NCI-H2107 (cell line): ENCODE results near the gene CXCL17.

ENCODE experiments used
- DNase-seq: peaks from one replicate; lab custom pipeline; 2025; lab: John Stamatoyannopoulos, UW

CXCL17 gene

DNA sequence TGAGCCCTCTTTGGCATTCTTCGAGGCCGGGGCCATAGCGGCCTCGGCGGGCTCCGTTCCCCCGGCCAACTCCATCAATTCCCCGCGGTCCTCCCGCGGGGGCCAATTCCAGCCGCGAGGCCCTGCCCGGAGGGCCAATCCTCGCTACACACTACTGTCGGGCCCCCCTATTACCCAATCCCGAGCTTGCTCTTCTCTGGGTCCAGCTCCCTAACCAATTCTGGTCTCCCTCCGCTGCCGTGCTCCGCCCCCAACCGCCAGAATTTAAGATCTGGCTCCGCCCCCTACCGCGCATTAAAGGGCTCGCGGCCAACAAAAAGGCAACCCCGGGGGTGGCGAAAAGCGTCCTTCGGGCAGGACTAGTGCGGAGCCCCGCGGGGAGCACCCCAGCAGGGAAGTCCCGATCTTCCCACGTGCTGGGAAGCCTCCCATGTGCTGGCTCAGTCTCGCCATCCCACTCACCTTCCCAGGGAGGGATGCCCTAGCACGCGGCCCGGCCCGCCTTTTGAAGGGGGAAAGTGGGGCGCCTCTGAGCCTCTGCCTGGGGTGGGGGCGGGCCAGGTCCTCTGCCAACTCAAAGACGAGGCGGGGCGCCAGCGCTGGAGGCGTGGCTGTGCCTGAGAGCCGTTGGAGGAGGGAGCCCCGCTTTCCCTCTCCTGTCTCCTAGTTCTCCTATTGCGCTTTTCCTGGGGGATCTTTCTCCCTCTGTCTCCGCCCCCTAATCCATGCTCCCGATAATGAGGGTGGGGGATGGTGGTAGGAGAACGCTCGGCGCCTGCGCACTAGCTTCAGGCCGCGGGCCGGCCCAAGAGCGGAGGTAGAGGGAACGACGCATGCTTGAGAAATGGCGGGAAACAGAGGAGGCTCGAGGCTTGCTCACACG lies 19.0 kb downstream of the CXCL17 start:
- DNase-seq, result peak; percentile 44

DNA sequence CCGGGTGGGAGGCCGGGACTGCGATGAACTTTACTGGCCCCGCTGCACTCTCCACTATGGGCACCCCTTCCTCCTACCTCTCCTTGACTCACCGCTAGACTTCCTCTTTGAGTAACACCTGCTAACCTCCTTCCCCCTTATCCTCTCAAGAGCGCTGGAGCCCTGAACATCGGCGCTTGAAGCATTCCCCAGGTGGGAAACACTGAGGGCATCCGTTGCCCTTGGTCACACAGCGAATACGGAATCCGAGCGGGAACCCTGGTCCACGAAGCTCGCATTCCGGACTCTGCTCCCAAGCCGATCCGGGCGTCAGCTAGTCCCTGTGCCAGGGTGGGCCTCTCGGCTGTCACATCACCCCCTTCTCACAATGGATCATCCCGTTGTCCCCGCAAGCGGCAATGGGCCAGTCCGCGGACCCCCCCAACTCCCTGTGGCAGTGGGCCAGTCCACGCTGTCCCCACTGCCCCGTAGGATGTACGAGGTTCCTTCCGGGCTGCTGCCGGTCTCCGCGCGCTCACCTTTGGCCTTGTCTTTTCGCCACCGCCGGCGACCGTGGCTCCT lies 19.8 kb downstream of the CXCL17 start:
- DNase-seq, result no peak

DNA sequence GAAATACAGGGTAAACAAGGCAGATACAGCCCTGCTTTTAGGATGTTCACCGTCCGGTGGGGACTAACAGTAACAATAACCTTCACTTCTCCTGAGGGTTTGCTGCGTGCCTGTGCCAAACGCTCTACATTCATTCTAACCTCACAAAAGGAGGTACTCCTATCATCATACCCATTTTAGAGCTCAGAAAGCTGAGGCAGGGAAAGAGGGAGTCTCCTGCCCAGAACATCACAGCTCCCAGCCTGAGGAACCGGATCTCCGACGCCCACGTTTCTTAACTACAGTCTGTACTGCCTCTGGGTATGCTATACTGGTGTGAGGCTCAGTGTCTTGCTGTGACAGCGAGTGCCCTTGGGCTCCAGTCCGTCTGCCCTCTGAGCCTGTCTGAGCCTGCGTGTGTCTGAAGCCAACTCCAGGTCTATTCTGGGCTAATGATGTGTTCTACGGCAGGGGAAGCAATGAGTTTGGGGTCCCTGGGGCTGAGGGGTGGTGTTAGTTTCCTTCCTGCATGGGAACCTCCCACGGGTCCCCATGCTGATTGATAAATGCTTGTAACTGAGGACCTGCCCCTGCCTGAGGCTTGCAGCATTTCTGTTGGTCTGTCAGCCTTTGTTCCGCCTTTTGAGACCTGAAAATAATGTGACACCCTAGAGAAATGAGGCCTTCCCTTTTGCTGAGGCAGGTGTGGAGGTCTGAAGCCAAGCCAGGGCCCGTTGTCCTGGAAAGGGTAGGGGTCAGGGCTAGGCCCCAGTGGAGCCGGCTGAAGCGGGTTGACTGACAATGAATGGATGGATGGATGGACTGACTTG lies 20.4 kb downstream of the CXCL17 start:
- no peak for DNase-seq

DNA sequence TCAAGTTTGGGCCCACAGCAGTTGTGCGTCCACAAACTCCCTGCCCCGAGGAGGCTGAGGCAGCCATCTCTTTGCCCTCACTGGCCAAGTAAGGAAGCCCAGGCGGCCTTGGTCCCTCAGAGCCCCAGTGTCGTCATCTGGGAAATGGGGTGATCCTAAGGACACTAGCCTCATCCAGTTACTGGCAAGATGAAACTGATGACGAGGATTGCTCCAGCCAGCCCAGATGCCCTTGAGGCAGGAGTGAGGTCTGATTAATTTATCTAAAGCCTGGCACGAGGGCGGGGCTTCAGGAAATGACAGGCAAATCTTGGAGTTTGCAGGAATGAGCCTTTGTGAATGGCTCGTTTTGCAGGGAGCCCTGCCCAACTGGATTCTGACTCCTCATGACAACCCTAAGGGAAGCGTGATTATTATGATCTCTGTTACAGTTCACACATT lies 21.1 kb downstream of the CXCL17 start:
- no peak for DNase-seq

DNA sequence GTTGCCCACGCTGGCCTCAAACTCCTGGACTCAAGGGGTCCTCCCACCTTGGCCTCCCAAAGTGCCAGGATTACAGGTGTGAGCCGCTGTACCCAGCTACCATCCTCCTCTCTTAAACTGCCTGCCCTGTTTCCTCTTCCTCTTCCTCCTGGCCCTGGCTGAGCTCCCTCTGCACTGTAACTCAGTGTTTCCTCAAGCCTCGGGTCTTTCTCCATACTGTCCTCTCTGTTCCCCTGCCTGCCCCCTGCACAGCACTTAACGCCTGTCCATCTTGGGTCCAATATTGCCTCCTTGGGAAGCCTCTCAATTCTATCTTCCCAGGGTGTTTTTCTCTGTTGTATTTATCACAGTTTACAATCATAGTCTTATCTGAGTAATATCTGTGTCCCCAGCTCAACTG lies 21.6 kb downstream of the CXCL17 start:
- DNase-seq, result no peak

- no peak for DNase-seq
Observed at GRCh38 chr19:42420055-42420544, 22.6 kb downstream of the CXCL17 start.

DNA sequence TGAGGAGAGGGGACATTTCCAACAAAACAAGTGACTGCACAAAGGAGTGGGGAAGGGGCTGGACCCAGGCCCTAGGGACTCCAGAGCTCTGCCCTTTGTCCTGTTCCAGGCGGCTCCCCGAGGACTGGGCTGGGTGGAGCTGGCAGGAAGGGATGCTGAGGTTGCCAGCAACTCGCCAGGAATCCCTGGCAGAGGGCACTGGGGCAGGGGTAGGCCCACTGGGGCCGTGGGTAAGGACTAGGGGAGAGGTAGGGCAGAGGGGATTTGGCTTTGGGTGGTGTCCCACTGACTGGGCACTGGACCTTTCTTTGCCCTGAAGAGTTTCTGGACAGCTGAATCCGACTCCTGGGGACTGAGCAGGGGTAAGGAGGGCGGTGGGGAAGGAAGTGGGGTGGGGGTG lies 23.4 kb downstream of the CXCL17 start:
- no peak for DNase-seq

DNA sequence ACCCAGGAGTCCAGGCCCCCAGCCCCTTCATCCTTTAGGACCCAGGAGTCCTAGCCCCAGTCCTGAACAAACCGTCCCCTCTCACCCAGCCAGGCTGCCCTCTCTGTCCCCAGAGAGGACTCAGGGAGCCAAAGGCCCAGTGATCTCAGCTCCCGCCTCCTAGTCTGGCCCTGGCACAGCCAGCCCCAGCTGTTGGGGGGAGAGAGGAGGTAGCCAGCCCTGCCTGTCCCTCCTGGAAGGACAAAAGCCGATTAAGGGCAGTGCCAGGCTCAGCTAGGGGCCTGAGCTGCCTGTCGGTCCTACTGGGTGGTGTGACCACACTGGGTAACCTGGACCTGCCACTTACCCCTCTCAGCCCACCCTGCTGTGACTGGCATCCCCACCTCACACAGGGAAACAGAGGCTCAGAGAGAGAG lies 30.1 kb downstream of the CXCL17 start:
- DNase-seq, result no peak

DNA sequence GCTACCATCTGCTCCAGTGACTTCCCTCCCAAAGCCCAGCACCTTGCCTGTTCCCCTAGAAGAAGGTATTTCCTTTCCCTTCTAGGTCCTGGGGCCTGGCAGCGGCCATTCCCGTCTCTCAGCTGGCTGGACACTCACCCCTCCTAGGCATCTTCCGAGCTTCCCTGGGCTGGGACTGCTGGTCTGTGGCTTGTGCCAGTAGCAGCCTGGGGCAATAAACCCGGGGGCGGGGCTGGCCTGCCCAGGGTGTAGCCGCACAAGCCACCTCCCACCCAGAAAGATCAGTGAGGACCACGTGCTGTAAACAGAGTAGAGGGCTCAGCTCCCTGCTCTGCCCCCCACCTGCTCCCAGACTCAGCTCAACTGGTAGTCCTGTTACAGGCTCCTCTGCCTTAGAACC lies 30.5 kb downstream of the CXCL17 start:
- DNase-seq, result no peak

DNA sequence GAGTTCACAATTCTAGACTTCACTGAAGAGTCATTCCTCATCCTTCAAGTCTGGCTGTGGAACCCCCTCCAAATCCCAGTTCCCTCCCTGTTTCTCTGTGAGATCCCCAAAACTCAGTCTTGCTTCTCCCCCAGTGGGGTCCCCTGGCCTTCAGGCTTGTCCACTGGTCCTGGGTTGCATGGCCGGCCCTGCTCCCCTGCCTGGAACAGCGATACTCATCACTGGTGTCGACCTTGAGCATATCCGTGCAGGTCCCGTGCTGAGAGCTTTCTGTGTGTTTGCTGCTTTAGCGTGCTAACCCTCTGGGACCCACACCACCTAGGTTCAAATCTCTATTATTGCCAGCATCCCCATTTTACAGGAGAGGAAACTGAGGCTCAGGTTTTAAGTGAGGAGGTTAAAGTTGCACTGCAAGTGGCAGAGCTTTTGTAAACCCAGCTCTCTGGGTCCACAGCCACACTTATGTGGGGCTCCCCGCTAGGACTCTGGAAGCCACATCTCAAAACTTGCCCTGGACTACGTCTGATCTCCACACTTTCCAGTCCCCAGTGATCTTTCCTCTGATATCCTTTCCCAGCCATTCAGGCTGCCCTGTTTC lies 31.1 kb downstream of the CXCL17 start:
- DNase-seq, result no peak

DNA sequence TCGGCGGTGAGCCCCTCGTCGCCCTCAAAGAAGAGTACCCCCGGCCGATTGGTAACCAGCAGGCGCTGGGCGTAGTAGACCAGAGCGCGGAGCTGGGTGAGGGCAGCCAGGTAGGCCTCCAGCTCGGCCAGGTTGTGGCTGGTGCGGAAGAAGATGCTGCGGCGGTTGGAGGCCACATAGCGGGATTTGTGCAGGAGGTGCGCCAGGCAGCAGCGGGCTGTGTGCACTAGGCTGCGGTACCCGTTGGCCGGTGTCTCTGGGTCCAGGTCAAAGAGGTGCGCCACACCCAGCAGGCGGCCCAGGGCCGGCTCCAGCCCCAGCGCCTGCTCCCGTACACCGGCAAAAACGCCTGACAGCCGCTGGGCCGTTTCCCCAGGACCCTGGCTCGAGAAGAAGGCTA lies 32.4 kb downstream of the CXCL17 start:
- no peak for DNase-seq

DNA sequence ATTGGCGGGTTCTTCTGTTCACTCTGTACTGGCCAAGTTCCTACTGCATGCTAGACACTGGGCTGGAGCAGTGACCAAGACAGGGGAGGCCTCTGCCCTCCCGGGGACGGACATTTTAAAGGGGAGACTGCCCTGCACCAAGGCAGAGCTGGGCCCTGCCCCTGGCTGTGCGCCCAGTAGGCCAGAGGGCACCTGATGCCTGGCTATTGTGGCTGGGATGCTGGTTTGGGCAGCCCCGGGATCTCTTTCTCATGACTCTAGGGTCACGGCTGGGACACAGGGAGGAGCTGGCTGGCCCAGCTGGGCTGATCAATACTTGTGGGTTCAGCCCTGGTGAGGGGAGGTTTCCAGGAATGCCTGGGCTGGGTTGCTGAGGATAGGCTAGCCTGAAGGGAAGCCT lies 33.3 kb downstream of the CXCL17 start:
- DNase-seq, result no peak

- DNase-seq, result no peak
Observed at GRCh38 chr19:42407816-42408175, 35.0 kb downstream of the CXCL17 start.

GRCh38 chr19:42407085-42407815 lies 35.5 kb downstream of the CXCL17 start:
- DNase-seq, result no peak

DNA sequence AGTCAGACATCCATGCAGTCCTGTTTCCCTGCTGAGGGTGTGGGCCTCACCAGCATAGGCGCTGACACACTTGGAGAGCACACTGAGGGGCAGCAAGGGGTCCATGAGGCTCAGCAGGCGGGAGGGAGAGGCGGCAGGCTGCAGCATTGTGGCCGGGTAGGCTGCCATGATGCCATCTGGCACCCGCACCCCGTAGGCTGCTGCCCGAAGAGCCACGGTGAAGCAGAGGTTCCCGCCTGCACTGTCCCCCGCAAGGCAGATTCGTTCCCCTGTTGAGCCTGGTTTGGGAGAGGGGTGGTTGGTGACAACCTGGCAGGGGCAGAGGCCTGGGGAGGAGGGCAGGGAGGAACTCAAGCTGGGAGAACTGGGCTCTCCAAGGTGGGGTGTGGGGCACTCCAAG lies 36.6 kb downstream of the CXCL17 start:
- DNase-seq, result no peak

GRCh38 chr19:42403586-42403985 lies 39.2 kb downstream of the CXCL17 start:
- DNase-seq, result peak; percentile 48

DNA sequence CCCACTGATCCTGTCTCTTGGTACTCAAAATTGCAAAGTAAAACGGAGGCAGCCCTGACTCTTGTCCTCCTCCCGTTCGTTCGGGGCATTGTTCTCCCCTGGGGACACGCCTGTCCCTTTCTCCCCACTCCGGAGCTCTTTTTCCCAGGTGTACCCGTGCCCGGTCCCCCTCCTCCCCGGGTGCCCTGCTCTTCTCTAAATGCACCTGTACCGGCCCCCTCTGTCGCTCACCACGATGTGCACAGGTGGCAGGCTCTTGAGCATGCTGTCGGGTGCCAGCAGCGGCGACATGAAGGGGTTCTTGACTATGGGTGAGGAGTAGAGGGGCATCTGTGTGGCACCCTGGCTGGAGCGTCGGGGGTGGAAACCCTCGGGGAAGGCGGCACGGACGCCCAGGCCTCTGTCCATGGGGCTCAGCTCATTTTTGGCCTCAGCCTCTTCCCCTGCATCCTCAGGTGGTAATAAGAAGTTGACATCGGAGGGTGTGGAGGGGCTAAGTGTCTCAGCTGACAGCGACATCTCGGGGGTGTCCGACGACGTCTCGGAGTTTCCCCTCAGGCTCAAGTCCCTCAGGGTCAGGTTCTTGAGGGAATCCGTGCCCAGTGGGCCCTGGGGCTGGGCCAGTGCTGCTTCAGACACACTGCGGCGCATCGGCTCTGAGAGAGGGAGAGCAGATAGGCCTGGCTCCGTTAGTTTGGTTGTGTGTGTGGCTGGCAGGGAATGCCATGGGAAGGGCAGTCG lies 40.2 kb downstream of the CXCL17 start:
- no peak for DNase-seq

GRCh38 chr19:42401365-42402303 lies 41.1 kb downstream of the CXCL17 start:
- peak; percentile 26 for DNase-seq

- DNase-seq, result no peak
Observed at GRCh38 chr19:42400404-42400803, 42.3 kb downstream of the CXCL17 start.
